Fibroblast of the aortic adventitia (primary cell): ENCODE data around the gene TUBB6. TPM values are rescaled to one million over a fixed set of nuclear protein-coding genes. Genes with fewer than 3 reads are reported as not detected.

Source experiments
- DNase-seq: peaks from one replicate; pipeline ENCODE4 v3.0.0-alpha.2; 2010; ENCODE audit warnings: low read depth
- H3K4me3 ChIP-seq: 2 replicates; pipeline ENCODE4 v1.5.1; 2011; ENCODE audit warnings: low read depth, mild to moderate bottlenecking, control low read depth, low read length, moderate library complexity
- total RNA-seq: library from RNA; depleted of rRNA; stranded (reverse); fragments of >200 nt; gene quantifications from 2 replicates; pipeline ENCODE4 v1.2.3, GENCODE V29; 2012; ENCODE audit warnings: low replicate concordance
- TF ChIP-seq, protein P1 (sequence below): IDR thresholded peaks from 2 replicates; pipeline ENCODE4 v1.5.1; 2011; ENCODE audit warnings: mild to moderate bottlenecking, low read length, control low read depth, inconsistent platforms; ENCODE audit not compliant: insufficient read depth

Gene TUBB6
- total RNA-seq, 1 donor = 358 TPM

DNA sequence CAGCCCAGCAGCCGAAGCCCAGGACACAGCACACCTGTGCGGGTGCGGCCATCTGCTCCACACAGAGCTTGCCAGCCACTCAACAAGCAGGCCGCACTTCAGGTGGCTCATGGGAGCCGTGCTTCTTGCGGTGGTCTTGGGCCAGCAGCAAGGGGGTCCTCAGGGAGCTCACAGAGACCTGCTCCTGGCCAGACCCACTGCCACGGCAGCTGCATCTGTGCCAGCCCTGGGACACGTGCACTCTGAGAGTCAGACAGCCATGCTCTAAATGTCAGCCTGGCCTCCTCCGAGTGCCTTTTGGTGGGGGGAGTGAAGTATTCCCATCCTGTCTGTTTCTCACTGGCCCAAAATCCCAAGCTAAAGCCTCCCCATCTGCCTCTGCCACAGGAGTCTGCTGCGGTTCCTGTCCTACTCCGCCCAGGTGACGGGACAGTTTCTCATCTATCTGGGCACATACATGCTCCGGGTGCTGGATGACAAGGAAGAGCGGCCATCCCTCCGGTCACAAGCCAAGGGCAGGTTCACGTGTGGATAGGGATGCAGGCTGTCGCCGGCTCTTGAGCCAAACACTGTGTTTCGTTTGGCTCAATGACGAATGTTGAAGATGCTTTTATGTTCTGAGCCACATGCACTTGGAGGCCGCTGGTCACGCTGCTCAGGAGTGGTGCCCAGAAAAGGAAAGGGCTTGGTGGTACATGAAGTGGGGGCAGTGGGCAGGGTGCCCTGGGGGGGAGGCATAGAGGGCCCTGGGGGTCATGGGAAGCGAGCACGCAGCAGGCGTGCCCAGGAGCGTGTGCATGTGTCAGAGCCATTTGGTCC lies 31.1 kb upstream of the TUBB6 start:
- TF ChIP-seq, protein P1, sequence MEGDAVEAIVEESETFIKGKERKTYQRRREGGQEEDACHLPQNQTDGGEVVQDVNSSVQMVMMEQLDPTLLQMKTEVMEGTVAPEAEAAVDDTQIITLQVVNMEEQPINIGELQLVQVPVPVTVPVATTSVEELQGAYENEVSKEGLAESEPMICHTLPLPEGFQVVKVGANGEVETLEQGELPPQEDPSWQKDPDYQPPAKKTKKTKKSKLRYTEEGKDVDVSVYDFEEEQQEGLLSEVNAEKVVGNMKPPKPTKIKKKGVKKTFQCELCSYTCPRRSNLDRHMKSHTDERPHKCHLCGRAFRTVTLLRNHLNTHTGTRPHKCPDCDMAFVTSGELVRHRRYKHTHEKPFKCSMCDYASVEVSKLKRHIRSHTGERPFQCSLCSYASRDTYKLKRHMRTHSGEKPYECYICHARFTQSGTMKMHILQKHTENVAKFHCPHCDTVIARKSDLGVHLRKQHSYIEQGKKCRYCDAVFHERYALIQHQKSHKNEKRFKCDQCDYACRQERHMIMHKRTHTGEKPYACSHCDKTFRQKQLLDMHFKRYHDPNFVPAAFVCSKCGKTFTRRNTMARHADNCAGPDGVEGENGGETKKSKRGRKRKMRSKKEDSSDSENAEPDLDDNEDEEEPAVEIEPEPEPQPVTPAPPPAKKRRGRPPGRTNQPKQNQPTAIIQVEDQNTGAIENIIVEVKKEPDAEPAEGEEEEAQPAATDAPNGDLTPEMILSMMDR = no peak
- no peak overlapping the region for H3K4me3 ChIP-seq
- no peak for DNase-seq

DNA sequence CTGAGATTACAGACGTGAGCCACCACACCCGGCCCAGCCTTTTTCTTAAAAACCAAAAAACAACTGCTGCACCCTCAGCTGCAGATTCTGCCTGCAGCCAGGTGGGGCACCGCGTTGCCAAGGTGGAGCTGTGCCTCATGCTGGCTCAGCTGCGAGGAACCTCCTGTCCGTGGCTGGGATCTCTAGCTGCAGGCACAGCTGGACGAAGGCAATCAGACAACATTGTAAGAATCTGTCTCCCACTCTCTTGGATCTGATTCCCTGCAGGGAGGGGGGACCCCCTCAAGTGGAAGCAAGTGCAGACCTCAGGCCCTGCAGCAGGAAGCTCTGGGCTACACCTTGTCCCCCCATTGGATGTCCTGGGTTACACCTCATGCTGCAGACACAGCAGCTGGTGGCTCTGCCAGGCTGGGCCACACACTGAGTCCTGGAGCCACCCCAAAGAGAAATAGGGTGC lies 29.8 kb upstream of the TUBB6 start:
- peak overlapping the region; percentile 60 for H3K4me3 ChIP-seq
- TF ChIP-seq, protein P1 = peak; percentile 21
- no peak for DNase-seq

DNA sequence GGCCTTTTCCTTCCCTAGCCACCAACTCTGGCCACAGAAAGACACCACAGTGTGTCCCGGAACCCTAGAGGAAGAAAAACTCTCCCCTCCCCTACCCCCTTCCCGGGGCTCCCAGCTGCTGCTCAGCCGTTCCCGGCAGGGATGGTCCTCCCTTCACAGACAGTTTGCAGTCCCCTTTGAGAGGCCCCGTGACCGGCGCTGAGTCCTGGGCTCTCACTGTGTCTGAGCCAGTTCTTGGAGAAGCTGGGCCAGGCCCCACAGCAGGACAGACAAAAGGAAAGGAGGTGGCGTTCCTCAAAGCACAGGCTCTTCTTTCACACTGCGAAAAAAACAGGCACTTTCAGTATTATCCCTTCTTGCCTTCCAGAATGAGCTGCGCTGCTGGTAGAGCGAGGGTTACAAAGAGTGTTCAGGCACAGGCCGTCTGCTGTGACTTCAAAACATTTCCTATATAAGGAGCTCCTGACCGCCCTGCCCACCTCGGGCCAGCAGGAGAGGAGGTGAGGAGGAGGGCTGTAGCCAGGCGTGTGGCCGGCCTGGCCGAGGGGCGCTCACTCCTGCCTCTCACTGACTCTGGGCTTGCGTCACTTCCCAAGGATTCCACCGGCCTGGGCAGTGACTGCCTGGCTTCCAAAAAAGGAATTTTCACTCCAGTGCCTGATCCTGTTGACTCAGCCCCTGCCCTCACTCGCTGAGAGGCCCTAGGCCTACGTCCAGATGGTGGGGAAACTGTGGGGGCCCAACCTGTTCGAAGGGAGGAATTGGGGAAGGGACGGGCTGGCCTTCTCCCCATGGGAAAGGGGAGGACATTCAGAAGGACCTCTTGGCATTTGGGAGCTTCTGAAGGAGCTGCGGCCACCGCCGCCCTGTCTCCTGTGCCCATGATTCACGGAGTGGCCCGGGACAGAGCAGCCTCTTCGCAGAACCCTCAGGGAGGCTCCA lies 29.0 kb upstream of the TUBB6 start:
- peak overlapping the region; percentile 60 for H3K4me3 ChIP-seq
- TF ChIP-seq, protein P1 = peak; percentile 32
- DNase-seq = peak; percentile 95

DNA sequence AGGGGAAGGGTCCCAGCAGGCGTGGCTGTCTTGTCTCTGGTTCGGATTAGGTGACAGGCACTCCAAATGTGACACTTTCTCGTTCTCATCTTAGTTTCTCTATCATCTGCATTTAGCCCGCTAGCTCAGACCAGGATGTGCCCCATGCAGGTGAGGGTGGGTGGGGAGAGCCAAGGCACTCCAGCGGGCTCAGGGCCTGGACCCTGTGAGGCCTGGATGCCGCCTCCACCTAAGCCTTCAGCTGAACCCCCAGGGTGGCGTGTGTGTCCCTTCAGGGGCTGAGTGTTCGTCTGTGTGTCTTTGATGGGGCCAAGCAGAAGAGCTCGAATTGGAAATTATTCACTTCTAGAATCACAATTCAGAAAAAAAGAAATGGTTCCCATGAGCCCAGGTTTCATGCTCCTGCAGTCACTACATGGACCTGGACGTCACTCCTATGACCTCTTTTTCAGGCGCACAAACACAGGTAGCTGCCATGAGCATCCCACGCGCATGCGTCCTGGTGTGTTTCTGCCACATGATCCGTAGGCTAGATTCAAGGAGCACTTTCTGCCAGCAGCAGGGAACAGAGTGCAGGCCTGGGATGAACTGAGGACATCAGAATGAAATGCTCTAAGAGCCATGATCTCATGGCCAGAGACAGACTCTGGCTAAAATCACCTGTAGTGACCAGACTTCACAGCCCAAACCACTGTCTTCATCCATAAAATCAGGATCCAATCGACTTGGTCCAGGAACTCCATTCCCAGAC lies 28.1 kb upstream of the TUBB6 start:
- TF ChIP-seq, protein P1 = no peak
- H3K4me3 ChIP-seq = peak overlapping the region; percentile 46
- DNase-seq = no peak

DNA sequence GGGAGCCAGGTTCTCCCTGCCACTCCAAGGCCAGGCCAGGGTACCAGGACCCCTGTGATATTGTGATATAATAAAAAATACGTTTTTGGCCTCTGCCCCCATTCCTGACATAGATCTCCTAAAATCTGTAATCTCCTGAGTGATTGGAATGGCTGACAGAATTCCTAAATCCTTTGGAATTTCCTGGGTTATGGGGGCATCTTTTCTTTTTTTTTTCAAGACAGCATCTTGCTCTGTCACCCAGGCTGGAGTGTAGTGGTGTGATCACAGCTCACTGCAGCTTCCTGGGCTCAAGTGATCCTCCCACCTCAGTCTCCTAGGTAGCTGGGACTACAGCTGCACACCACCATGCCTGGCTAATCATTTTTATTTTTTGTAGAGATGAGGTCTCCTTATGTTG lies 26.2 kb upstream of the TUBB6 start:
- H3K4me3 ChIP-seq = no peak overlapping the region
- DNase-seq = no peak
- TF ChIP-seq, protein P1 = no peak

DNA sequence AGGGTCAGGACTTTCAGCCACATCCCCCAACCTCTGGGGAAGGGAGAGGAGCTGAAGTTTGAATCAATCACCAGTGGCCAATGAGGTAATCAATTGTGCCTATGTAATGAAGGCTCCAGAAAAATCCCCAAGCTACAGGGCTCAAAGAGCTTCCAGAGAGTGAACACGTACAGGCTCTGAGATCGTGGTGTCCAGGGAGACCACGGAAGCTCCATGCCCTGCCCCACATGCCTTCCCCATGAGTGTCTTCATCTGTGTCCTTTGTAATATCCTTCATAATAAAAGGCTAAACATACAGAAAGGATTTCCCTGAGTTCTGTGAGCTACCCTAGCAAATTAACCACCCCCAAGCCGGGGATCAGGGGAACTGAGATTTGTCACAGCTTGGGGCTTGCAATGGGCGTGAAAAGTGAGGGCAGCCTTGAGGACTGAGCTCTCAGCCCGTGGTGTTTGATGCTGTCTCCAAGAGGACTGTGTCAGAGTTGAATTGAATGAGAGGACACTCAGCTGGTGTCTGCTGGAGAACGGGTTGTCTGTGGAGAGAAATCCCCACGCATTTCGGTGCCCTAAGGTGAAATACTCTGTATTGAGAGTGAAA lies 25.5 kb upstream of the TUBB6 start:
- TF ChIP-seq, protein P1 = no peak
- DNase-seq = peak; percentile 83
- H3K4me3 ChIP-seq = no peak overlapping the region
